Activated T-cell treated with anti-CD3 and anti-CD28 coated beads for 1 hour (primary cell): ENCODE data around the gene ICAM2.

ENCODE experiments used
- DNase-seq: peaks from one replicate; pipeline ENCODE4 v3.0.0-alpha.2; 2020; ENCODE audit warnings: low read depth

ICAM2 gene

GRCh38 chr17:63974594-63975192 is 45.7 kb downstream of the ICAM2 start:
- DNase-seq: no peak

GRCh38 chr17:63973930-63974593 is 46.4 kb downstream of the ICAM2 start:
- no peak for DNase-seq

GRCh38 chr17:63973247-63973646 is 47.2 kb downstream of the ICAM2 start:
- DNase-seq: no peak

GRCh38 chr17:63972796-63973195 is 47.6 kb downstream of the ICAM2 start, which contains the start of gene SCN4A:
SCN4A (minus strand) TSS chr17:63972918; CDS start chr17:63972841, 77 bp downstream.
- DNase-seq: no peak

GRCh38 chr17:63969278-63969677 is 51.2 kb downstream of the ICAM2 start:
- no peak for DNase-seq

- DNase-seq: no peak
Observed at GRCh38 chr17:63967953-63968352, 52.5 kb downstream of the ICAM2 start.

- no peak for DNase-seq
Observed at GRCh38 chr17:63966646-63967264, 53.7 kb downstream of the ICAM2 start.

DNA sequence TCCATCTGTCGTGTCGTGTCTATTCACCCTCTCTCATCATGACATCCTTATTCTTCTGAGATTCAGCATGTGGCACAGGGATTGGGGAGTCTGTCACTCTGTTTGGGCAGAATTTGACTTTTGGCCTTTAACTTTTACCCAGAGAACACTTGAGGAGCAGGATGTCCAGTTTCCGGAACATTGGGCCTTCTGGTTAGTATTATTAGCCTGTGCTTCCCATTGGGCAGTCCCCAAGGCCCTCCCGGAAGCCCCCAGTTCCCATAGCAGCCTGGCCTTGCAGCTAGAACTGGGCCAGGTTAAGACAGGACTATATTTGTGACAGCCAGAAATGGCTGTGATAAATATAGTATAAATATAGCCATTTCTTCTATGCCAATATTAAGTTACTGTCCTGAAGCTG is 57.3 kb downstream of the ICAM2 start:
- no peak for DNase-seq

DNA sequence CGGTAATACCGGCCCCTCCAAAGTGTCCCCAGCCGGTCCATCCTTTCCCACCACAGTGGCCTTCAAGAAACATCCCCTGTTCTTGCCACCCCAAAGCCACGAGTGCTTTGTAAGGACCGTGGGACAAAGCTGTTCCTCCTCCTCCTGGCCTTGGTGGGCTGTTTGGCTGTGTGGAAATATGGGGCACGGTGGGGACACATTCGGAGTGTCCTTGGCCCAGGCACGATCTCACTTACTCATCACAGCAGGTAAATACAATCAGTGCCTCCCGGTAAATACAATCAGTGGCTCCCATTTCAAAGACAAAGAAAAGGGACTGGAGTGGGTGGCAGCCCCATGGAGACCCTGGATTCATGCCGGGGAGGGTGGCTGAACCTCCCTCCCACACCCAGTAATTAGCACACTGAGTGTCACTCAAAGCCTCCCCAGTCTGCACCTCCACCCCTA is 58.1 kb downstream of the ICAM2 start:
- no peak for DNase-seq

- no peak for DNase-seq
Observed at GRCh38 chr17:63961355-63962212, 58.8 kb downstream of the ICAM2 start.

DNA sequence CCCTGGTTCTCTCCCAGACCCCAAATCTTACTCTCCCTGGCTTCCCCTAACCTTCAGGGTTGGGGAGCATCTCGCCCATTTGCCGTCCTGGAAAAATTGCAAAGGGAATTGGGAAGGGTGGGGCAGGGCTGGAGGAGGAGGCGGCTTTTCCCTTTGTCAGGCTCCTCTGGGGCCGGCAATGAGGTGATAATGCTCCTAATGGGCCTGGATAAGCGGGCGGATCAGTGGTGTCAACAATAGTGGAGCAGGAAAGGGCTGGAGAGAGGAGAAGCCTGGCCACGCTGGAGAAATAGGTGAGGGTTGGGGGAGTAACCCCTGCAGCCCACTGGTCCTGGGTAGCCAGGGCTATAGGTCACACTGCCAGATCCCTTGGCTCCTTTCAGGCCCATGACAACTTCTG is 60.0 kb downstream of the ICAM2 start:
- no peak for DNase-seq

- no peak for DNase-seq
Observed at GRCh38 chr17:63960006-63960405, 60.4 kb downstream of the ICAM2 start.

GRCh38 chr17:63956296-63956920 is 64.0 kb downstream of the ICAM2 start:
- no peak for DNase-seq

- DNase-seq: no peak
Observed at GRCh38 chr17:63955791-63956190, 64.6 kb downstream of the ICAM2 start.

GRCh38 chr17:63955232-63955631 is 65.2 kb downstream of the ICAM2 start:
- DNase-seq: no peak

- DNase-seq: no peak
Observed at GRCh38 chr17:63954402-63955063, 65.9 kb downstream of the ICAM2 start.
